HG03571 (cell line): ENCODE data around the gene FRMD8.
"Not testable (repeated sequence)": the region's sequence is repeated elsewhere in the genome, so short reads cannot be mapped to it uniquely, and the experiment has no call there.

Experiments
- ATAC-seq: cut with Tn5 transposase; IDR thresholded peaks from one replicate; pipeline ENCODE4 v1.9.1; 2021; ENCODE audit not compliant: unreplicated experiment

FRMD8 gene

DNA sequence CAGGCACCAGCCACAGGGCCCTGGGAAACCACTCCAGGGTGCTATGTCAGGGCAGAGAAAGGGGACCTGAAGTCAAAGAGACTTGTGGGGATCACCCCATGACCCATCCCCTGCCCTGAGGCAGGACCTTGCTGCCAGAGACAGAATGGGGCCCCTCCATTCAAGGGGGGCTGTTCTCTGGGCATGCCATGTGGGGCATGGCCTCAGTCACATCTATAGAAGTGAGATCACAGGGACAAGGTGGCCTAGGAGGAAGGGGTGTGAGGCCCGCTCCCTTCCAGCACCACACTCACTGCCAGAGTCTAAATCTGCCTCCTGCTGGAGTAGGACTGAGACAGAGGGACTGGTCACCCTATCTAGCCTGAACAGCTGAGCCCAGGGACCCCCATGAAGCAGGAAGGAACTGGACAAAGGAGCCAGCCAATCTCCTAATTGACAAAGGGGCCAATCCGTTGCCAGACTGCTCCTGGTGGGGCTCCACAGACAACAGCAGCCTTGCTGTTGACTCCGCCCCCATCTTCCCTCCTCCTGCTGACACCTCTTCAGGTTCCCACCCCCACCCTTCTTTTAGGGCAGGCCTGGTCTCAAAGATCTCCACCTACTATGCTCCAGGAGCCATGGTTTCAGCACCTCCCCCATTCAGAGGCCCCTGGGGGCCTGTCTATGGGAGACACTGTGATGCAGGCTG lies 62.1 kb downstream of the FRMD8 start:
- no peak for ATAC-seq

GRCh38 chr11:65451301-65451700 lies 64.9 kb downstream of the FRMD8 start:
- ATAC-seq = not testable (repeated sequence)

DNA sequence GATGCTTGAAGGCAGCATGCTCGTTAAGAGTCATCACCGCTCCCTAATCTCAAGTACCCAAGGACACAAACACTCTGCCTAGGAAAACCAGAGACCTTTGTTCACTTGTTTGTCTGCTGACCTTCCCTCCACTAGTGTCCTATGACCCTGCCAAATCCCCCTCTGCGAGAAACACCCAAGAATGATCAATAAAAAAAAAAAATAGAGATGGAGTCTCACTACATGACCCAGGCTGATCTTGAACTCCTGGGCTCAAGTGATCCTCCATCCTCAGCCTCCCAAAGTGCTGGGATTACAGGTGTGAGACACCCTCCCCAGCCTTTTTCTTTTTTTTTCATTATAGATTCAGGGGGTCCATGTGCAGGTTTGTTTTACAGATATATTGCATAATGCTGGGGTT lies 65.8 kb downstream of the FRMD8 start:
- not testable (repeated sequence) for ATAC-seq

- no peak for ATAC-seq
These were observed 66.5 kb downstream of the FRMD8 start for GRCh38 chr11:65452806-65453490.

DNA sequence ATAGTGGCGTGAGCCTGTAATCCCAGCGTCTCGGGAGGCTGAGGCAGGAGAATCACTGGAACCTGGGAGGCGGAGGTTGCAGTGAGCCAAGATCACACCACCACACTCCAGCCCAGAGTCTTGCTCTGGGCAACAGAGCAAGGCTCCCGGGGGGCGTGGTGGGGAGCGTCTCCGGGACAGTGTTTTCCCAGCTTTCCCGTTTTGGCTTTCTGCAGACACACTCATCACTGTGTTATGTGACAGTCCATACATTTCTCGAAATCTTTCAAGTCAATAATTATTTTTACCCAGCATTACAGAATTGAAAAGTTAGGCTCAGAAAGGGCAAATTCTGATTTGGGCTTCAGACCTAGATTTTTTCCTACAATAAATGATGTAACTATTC lies 67.9 kb downstream of the FRMD8 start:
- ATAC-seq = no peak

GRCh38 chr11:65454696-65455456 lies 68.4 kb downstream of the FRMD8 start:
- ATAC-seq = peak; percentile 88

GRCh38 chr11:65456418-65456817 lies 70.0 kb downstream of the FRMD8 start:
- ATAC-seq = no peak

GRCh38 chr11:65459552-65459951 lies 73.1 kb downstream of the FRMD8 start:
- ATAC-seq = no peak
